ENCODE measurements around the gene RALGPS1.

RALGPS1 gene

DNA sequence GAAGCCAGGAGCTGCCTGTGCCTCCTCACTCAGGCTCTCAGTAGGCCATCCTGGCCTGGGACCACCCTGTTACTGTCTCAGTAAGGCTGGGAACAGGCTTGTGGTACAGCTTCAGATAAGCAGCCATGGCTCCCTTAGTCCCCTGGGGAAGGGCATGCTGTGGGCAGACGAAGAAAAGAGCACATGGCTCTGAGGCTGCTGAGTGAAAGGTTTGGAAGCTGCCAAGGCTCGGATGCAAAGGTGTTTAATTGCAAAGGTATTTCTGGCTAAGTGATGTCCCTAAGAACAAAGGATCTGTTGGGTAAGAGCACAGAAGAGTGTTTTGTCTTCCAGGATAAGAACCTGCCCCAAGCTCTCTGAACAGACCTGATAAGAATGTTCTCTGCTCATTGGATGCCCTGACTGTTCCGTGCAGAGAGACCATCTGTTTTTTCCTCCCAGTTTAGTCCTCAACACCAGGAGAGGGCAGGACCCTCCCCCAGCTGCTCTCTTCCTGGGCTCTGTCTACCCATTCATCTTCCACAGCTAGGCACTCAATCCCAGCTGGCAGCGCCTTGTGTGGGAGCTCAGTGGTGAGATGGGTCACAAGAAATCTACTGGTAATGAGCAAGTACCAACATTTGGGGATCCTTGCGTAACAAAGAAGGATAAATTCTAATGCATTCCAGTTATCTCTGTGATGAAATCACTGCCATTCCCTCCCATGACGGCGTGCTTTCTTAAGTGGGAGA is 190.2 kb downstream of the RALGPS1 start:
- H3K4me1 ChIP-seq (ENCODE audit: control insufficient read depth, insufficient read depth, low read length), result no peaks in the 10 kb centered on the region
- H3K9me3 ChIP-seq (ENCODE audit: control insufficient read depth, low read length), result no peaks in the 10 kb centered on the region
- no peaks in the 10 kb centered on the region for H3K27me3 ChIP-seq (ENCODE audit: control insufficient read depth, insufficient read depth, low read length, poor library complexity, severe bottlenecking)
- WGBS, 2 experiments, result 91 to 93% methylated on average over 7 of the region's 7 CpGs
- no peak overlapping the region for H3K4me3 ChIP-seq (ENCODE audit: insufficient read depth, low read depth, low read length)
- peaks cover 3% of the 10 kb centered on the region for H3K36me3 ChIP-seq (ENCODE audit: control insufficient read depth, insufficient read depth, low read length)
- H3K27ac ChIP-seq (ENCODE audit: insufficient read depth, low read depth, low read length, poor library complexity, severe bottlenecking), result no peak overlapping the region

GRCh38 chr9:127105805-127106465 is 191.4 kb downstream of the RALGPS1 start:
- Histone ChIP-seq H3K4me1 (ENCODE audit: control insufficient read depth, insufficient read depth, low read length) (no peaks in the 10 kb centered on the region), H3K27me3 (ENCODE audit: control insufficient read depth, insufficient read depth, low read length, poor library complexity, severe bottlenecking) (no peaks in the 10 kb centered on the region), H3K27ac (ENCODE audit: insufficient read depth, low read depth, low read length, poor library complexity, severe bottlenecking) (no peak overlapping the region), H3K4me3 (ENCODE audit: insufficient read depth, low read depth, low read length) (no peak overlapping the region), H3K9me3 (ENCODE audit: control insufficient read depth, low read length) (no peaks in the 10 kb centered on the region), H3K36me3 (ENCODE audit: control insufficient read depth, insufficient read depth, low read length) (peaks cover 3% of the 10 kb centered on the region)
- WGBS, 2 experiments, result 95 to 96% methylated on average over 7 of the region's 7 CpGs

GRCh38 chr9:127106466-127106855 is 191.9 kb downstream of the RALGPS1 start:
- 89 to 99% methylated on average over 4 of the region's 4 CpGs for WGBS, 2 experiments
- Histone ChIP-seq H3K4me3 (ENCODE audit: insufficient read depth, low read depth, low read length) (no peak overlapping the region), H3K27ac (ENCODE audit: insufficient read depth, low read depth, low read length, poor library complexity, severe bottlenecking) (no peak overlapping the region), H3K36me3 (ENCODE audit: control insufficient read depth, insufficient read depth, low read length) (no peaks in the 10 kb centered on the region), H3K9me3 (ENCODE audit: control insufficient read depth, low read length) (no peaks in the 10 kb centered on the region), H3K27me3 (ENCODE audit: control insufficient read depth, insufficient read depth, low read length, poor library complexity, severe bottlenecking) (no peaks in the 10 kb centered on the region), H3K4me1 (ENCODE audit: control insufficient read depth, insufficient read depth, low read length) (no peaks in the 10 kb centered on the region)

- Histone ChIP-seq H3K27ac (ENCODE audit: insufficient read depth, low read depth, low read length, poor library complexity, severe bottlenecking) (no peak overlapping the region), H3K4me1 (ENCODE audit: control insufficient read depth, insufficient read depth, low read length) (no peaks in the 10 kb centered on the region), H3K36me3 (ENCODE audit: control insufficient read depth, insufficient read depth, low read length) (no peaks in the 10 kb centered on the region), H3K9me3 (ENCODE audit: control insufficient read depth, low read length) (no peaks in the 10 kb centered on the region), H3K4me3 (ENCODE audit: insufficient read depth, low read depth, low read length) (no peak overlapping the region), H3K27me3 (ENCODE audit: control insufficient read depth, insufficient read depth, low read length, poor library complexity, severe bottlenecking) (no peaks in the 10 kb centered on the region)
- 93 to 96% methylated on average over 10 to 11 of the region's 11 CpGs for WGBS, 2 experiments
These were observed 192.8 kb downstream of the RALGPS1 start for GRCh38 chr9:127107171-127107928.

- H3K27ac ChIP-seq (ENCODE audit: insufficient read depth, low read depth, low read length, poor library complexity, severe bottlenecking), result no peak overlapping the region
- H3K4me1 ChIP-seq (ENCODE audit: control insufficient read depth, insufficient read depth, low read length), result no peaks in the 10 kb centered on the region
- 96% methylated on average over 38 of the region's 38 CpGs for WGBS, 2 experiments
- no peak overlapping the region for H3K4me3 ChIP-seq (ENCODE audit: insufficient read depth, low read depth, low read length)
- H3K27me3 ChIP-seq (ENCODE audit: control insufficient read depth, insufficient read depth, low read length, poor library complexity, severe bottlenecking), result no peaks in the 10 kb centered on the region
- no peaks in the 10 kb centered on the region for H3K9me3 ChIP-seq (ENCODE audit: control insufficient read depth, low read length)
- H3K36me3 ChIP-seq (ENCODE audit: control insufficient read depth, insufficient read depth, low read length), result no peaks in the 10 kb centered on the region
These were observed 193.6 kb downstream of the RALGPS1 start for GRCh38 chr9:127107929-127108876.

DNA sequence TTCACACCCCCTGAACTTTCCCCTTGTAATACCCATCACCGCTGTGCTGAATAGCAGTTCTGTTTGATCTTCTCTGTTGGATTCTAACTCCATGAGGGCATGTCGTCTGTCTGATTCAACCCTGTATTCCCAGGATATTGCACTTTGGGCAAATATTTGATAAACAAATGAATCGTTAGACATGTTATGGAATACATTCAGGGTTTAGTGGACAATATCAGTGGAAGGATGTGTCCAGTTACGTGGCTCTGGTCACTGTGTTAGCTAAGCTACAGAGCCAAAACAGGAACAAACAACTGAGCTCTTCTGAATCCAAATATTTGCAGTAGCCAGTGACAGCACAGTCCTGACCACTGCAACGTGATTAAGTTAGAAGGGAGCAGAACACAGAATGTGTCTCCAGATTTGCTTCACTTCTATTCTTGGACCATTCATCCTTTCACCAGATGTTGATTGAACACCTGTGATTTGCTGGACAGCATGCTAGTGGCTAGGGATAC is 194.7 kb downstream of the RALGPS1 start:
- no peaks in the 10 kb centered on the region for H3K36me3 ChIP-seq (ENCODE audit: control insufficient read depth, insufficient read depth, low read length)
- H3K27me3 ChIP-seq (ENCODE audit: control insufficient read depth, insufficient read depth, low read length, poor library complexity, severe bottlenecking), result no peaks in the 10 kb centered on the region
- no peaks in the 10 kb centered on the region for H3K9me3 ChIP-seq (ENCODE audit: control insufficient read depth, low read length)
- no peak overlapping the region for H3K27ac ChIP-seq (ENCODE audit: insufficient read depth, low read depth, low read length, poor library complexity, severe bottlenecking)
- 89 to 92% methylated on average over 5 of the region's 5 CpGs for WGBS, 2 experiments
- H3K4me3 ChIP-seq (ENCODE audit: insufficient read depth, low read depth, low read length), result no peak overlapping the region
- H3K4me1 ChIP-seq (ENCODE audit: control insufficient read depth, insufficient read depth, low read length), result no peaks in the 10 kb centered on the region

DNA sequence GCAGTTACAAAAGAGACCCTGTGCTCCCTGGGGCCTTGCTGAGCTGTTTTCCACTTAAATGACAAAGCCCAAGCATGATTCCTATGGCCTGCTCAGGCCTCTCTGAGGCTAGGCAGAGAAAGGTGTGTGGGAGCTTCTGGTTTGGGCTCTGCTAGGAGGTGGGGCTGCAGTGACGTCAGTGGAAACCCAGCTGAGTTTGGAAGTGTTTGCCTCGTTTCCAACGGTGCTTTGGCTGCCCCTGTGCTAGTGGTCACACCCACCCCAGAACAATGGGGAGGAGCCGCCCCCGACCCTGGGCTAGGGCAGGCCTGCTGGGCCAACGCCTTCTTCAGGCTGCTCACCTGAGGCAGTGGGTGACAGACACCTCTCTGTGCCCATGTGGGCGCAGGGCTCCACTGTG is 197.5 kb downstream of the RALGPS1 start:
- no peaks in the 10 kb centered on the region for H3K9me3 ChIP-seq (ENCODE audit: control insufficient read depth, low read length)
- H3K36me3 ChIP-seq (ENCODE audit: control insufficient read depth, insufficient read depth, low read length), result no peaks in the 10 kb centered on the region
- H3K4me3 ChIP-seq (ENCODE audit: insufficient read depth, low read depth, low read length), result no peak overlapping the region
- H3K4me1 ChIP-seq (ENCODE audit: control insufficient read depth, insufficient read depth, low read length), result no peaks in the 10 kb centered on the region
- 24 to 27% methylated on average over 7 of the region's 7 CpGs for WGBS, 2 experiments
- no peaks in the 10 kb centered on the region for H3K27me3 ChIP-seq (ENCODE audit: control insufficient read depth, insufficient read depth, low read length, poor library complexity, severe bottlenecking)
- H3K27ac ChIP-seq (ENCODE audit: insufficient read depth, low read depth, low read length, poor library complexity, severe bottlenecking), result no peak overlapping the region

DNA sequence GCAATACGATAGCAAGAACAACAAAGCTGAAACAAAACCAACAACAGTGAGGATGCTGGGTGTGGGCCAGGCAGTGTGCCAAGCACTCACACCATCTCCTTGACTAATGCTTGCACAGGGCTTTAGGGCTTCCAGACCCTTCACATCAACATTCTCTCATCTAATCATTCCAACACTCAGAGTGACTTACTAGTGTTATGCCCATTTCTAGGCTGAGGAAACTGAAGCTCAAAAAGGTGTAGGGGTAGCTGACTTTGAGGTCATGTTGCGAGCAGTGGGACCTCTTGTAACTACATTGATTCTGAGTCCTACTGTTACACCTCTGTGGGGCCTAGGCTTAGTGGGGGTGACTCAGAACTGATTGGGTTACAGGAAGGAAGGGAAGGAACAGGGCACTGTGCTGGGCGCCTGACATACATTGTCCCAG is 198.2 kb downstream of the RALGPS1 start:
- Histone ChIP-seq H3K27me3 (ENCODE audit: control insufficient read depth, insufficient read depth, low read length, poor library complexity, severe bottlenecking) (no peaks in the 10 kb centered on the region), H3K4me1 (ENCODE audit: control insufficient read depth, insufficient read depth, low read length) (peaks cover 5% of the 10 kb centered on the region), H3K4me3 (ENCODE audit: insufficient read depth, low read depth, low read length) (no peak overlapping the region), H3K9me3 (ENCODE audit: control insufficient read depth, low read length) (no peaks in the 10 kb centered on the region), H3K27ac (ENCODE audit: insufficient read depth, low read depth, low read length, poor library complexity, severe bottlenecking) (no peak overlapping the region), H3K36me3 (ENCODE audit: control insufficient read depth, insufficient read depth, low read length) (no peaks in the 10 kb centered on the region)
- 94% methylated on average over 3 of the region's 3 CpGs for WGBS, 2 experiments

DNA sequence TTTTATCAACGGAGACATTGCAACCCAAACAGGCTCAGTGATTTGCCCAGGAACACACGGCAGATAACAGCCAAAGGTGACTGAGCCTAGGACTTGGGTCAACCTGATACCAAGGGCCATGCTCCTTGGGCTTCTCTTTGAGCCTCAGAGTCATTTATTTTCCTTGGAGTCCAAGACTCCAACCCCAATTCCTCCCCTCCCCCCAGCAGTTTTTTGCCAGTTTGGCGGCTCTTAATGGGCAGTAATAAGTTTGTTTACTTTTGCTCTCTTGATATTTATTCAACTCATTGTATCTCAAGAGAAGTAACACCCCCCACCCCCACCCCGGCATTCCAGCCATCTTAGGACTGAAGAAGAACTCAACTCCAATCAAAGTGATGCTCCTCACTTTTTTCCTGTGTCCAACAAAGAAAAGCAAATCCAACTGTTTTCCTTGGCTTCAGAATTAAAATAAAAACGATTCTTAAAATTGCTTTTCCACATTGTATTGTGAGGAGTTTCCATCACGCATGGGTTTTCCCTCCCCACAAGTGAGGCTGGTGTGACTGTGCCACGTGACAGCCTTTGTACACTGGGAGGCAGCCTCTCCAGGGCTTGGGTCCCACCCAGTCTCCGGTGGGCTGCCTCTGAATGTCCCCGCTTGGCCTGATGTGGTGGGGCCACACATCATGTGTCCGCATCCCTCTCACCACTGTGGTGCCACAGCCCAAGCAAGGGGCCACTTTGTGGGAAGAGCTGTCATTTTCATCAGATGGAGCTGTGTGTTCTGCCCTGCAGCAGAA is 198.8 kb downstream of the RALGPS1 start:
- H3K4me3 ChIP-seq (ENCODE audit: insufficient read depth, low read depth, low read length), result no peak overlapping the region

More for the DNA sequence above, 198.8 kb downstream of the RALGPS1 start:
- H3K4me1 ChIP-seq (ENCODE audit: control insufficient read depth, insufficient read depth, low read length), result peaks cover 11% of the 10 kb centered on the region
- no peaks in the 10 kb centered on the region for H3K9me3 ChIP-seq (ENCODE audit: control insufficient read depth, low read length)
- 91 to 92% methylated on average over 9 to 10 of the region's 10 CpGs for WGBS, 2 experiments
- H3K27ac ChIP-seq (ENCODE audit: insufficient read depth, low read depth, low read length, poor library complexity, severe bottlenecking), result no peak overlapping the region
- no peaks in the 10 kb centered on the region for H3K27me3 ChIP-seq (ENCODE audit: control insufficient read depth, insufficient read depth, low read length, poor library complexity, severe bottlenecking)
- H3K36me3 ChIP-seq (ENCODE audit: control insufficient read depth, insufficient read depth, low read length), result no peaks in the 10 kb centered on the region
